NCI-H345 (cell line): ENCODE data around the gene WBP1L.
"Not testable (repeated sequence)": the region's sequence is repeated elsewhere in the genome, so short reads cannot be mapped to it uniquely, and the experiment has no call there.

Experiments used
- DNase-seq: peaks from one replicate; lab custom pipeline; 2025; lab: John Stamatoyannopoulos, UW

Gene WBP1L

DNA sequence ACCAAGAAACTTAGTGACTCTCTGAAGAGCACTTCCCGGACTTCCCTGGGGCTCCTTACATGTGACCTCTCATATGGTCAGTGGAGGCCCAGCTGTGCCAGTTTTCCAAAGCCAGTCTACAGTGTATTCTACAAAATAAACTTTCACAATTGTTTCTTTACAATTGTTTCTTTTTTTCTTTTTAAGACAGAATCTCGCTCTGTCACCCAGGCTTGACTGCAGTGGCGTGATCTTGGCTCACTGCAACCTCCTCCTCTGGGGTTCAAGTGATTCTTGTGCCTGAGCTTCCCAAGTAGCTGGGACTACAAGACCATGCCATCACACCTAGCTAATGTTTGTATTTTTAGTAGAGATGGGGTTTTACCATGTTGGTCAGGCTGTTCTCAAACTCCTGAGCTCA is 67.6 kb downstream of the WBP1L start:
- no peak for DNase-seq

- DNase-seq = no peak
Measured at GRCh38 chr10:102812231-102812876, 68.6 kb downstream of the WBP1L start.

DNA sequence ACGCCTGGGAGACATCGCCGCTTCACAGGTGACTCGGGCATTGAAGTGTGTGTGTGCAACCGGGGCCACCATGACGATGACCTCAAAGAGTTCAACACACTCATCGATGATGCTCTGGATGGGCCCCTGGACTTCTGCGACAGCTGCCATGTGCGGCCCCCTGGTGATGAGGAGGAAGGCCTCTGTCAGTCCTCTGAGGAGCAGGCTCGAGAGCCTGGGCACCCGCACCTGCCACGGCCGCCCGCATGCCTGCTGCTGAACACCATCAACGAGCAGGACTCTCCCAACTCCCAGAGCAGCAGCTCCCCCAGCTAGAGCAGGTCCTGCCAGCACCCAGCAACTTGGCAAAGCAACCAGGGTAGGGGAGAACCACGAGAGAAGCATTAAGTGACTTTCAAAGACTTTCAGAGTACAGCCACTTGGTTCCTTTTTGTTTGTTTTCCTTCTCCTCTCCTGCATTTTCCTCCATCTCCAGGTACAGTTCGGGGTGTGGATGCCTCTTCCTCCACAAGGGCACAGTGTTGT is 69.3 kb downstream of the WBP1L start:
- no peak for DNase-seq

- no peak for DNase-seq
Measured at GRCh38 chr10:102813734-102814452, 70.1 kb downstream of the WBP1L start.

- no peak for DNase-seq
Measured at GRCh38 chr10:102814453-102814871, 70.7 kb downstream of the WBP1L start.

- DNase-seq = no peak
Measured at GRCh38 chr10:102814873-102815661, 71.3 kb downstream of the WBP1L start.

DNA sequence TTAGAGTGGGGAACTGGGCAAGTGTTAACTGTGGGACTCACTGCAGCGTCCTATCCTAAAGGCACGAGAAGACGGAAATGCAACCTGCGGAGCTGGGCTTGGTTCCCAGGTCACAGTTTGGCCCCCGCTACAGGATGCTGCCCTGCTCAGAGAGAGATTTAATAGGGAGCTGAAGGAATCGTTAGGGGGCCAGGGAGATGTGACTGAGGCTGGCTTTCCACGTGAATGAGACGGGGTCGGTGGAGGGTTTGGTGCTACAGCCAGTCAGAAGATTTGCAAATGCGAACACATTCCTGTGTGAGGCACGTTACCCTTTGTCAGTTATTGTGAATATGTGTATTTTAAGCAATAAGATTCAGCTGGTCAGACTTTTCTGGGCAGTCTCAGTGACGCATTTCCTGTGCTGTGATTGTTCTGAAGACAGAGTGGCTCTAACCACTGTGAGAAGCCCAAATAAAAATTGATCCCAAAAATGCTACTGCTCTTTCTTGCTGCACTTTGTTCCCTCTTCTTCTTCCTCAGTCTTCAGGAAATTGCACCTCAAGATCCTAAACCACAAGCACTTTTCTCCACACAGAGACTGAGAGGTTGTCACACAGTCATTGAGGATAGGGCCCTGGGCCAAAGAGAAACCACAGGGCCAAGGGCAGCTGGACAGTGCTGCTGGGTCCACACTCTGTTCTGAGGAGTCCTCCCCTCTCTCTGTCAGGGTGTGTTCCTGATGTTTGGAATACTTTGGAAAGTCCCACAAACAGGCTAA is 72.2 kb downstream of the WBP1L start:
- DNase-seq = no peak

GRCh38 chr10:102817175-102817574 is 73.4 kb downstream of the WBP1L start:
- no peak for DNase-seq

- DNase-seq = no peak
Measured at GRCh38 chr10:102819054-102819453, 75.3 kb downstream of the WBP1L start.

DNA sequence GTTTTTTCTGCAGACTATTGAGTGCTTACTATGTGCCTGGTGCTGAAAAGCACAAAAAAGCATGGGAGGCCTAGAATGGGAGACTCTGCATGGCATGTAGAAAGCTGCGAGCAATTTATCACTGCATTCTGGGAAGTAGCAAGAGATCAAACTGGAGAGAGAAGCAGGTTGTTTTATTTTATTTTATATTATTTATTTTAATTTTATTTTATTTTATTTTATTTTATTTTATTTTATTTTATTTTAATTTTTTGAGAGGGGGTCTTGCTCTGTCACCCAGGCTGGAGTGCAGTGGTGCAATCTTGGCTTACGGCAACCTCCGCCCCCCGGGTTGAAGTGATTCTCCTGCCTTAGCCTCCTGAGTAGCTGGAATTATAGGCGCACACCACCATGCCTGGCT is 76.3 kb downstream of the WBP1L start:
- not testable (repeated sequence) for DNase-seq

- DNase-seq = no peak
Measured at GRCh38 chr10:102822222-102822621, 78.5 kb downstream of the WBP1L start.

- no peak for DNase-seq
Measured at GRCh38 chr10:102824664-102825063, 80.9 kb downstream of the WBP1L start.

- no peak for DNase-seq
Measured at GRCh38 chr10:102826148-102826796, 82.5 kb downstream of the WBP1L start.

DNA sequence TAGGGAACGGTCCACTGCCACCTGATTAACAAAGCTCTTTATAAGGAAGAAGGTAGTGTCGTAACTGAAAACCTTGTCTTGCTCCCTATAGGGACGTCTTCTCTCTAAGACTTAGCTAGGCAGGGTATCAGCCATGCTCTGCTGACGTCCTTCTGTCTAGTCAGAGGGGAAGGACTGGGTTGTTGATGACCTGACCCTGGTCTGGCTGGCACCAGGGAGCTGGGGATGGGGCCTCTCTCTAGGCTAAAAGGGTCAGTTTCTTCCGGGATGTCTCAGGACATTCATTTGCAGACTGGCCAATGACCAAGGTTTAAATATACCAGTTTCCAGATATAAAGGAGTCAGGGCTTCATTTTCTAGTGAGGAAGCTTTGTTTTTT is 83.8 kb downstream of the WBP1L start:
- no peak for DNase-seq

- no peak for DNase-seq
Measured at GRCh38 chr10:102831322-102832071, 87.7 kb downstream of the WBP1L start.

DNA sequence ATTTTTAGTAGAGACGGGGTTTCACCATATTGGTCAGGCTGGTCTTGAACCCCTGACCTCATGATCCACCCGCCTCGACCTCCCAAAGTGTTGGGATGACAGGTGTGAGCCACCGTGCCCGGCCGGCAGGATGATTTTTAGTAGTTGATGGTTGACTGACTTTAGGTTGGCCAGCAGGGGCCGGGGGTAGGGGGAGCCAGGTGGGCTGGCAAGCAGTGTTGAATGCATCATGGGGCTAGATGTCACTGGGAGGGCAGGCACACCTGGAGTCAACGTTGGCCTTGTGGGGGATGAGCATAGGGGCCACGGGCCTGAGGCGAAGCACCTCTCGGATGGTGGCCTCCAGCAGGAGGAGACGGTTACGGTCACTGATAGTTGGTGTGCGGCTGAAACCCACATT is 88.5 kb downstream of the WBP1L start:
- DNase-seq = no peak

DNA sequence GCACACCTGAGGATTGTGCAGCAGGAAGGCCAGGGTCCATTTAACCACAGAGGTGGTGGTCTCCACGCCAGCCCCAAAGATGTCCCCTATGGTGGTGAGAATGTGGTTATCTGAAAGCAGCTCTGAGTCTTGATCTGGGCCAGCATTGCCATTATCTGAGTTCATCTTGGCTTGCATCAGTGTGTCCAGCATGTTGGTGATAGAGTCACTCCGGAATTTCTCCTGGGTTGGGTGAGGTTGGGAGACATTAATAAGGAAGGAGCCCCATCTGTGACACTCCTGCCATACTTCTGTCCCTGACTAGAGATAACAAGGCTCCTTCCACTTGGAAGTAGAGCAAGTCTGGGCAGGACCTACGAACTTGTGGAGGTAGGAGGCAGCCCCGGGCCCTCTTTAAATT is 89.2 kb downstream of the WBP1L start:
- DNase-seq = no peak

GRCh38 chr10:102834143-102834542 is 90.4 kb downstream of the WBP1L start:
- no peak for DNase-seq

DNA sequence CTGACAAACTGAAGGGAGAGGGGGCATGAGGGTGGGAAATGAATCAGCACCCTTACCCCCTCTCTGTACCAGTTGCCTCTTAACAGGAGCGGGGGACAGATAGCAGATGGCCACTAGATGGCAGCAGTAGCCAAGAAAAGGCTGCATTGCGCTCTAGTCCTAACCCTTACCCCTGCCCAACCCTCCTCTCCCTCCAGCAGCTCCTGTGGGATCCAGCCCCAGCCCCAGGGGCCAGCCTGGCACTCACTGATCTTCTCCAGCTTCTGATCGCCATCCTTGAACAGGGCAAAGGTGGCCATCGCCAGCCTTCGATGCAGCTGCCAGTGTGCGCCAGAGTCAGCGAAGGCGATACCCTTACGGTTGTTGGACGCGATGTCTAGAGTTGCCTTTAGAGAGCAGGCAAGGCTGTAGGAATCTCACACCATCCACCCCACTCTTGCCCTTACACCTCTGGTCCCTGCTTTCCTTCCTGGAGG is 91.3 kb downstream of the WBP1L start:
- peak; percentile 66 for DNase-seq

DNA sequence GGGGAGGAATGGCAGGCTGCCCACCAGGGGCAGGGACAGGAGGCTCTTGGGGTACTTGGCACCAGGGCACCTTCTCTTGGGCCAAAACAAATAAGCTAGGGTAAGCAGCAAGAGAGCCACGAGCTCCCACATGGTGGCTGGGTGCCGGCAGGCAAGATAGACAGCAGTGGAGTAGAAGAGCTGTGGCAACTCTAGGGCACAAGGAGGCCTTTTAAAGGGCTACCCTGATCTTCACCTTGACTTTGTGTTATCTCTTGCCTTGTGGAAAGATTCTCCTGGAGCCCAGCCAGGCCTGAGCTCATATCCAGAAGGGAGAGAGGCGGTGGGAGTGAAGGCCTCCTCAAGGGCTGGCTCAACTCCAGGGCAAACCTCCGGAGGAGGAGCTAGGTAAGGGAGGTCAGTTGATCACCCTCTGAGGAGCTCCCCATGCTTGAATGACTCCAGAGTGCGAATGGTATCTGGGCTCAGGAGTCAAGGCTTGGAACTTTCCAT is 93.5 kb downstream of the WBP1L start, which contains the start of gene CYP17A1:
TSS of gene CYP17A1 (minus strand) at position 184 of the 492 bp plus-strand sequence. CDS start at position 132, 52 bp downstream.
- no peak for DNase-seq
